Bronchial epithelial cell (primary cell): ENCODE results near the gene TACR3. TPM values are rescaled to one million over a fixed set of nuclear protein-coding genes. Genes with fewer than 3 reads are reported as not detected.
"Not testable (repeated sequence)": the region's sequence is repeated elsewhere in the genome, so short reads cannot be mapped to it uniquely, and the experiment has no call there.

Source experiments
- DNase-seq: peaks from one replicate; pipeline ENCODE4 v3.0.0-alpha.2; 2010; ENCODE audit warnings: low read depth
- FAIRE-seq: peaks from 2 replicates; lab custom pipeline; 2011; peaks lifted over from hg19 to GRCh38; lab: Jason Lieb, UNC
- H3K27me3 ChIP-seq: 2 replicates; pipeline ENCODE4 v1.5.1; 2011; ENCODE audit warnings: low read length; ENCODE audit not compliant: control insufficient read depth, insufficient read depth
- H3K36me3 ChIP-seq: 2 replicates; pipeline ENCODE4 v1.5.1; 2011; ENCODE audit warnings: low read length; ENCODE audit not compliant: control insufficient read depth, insufficient read depth
- H3K4me3 ChIP-seq: 2 replicates; pipeline ENCODE4 v1.5.1; 2011; ENCODE audit warnings: mild to moderate bottlenecking, low read depth, low read length, control low read depth
- total RNA-seq: library from RNA; depleted of rRNA; stranded (reverse); fragments of >200 nt; gene quantifications from 2 replicates; pipeline ENCODE4 v1.2.1, GENCODE V29; 2014
- TF ChIP-seq, protein P1 (sequence below): IDR thresholded peaks from 2 replicates; pipeline ENCODE4 v1.5.1; 2011; ENCODE audit warnings: mild to moderate bottlenecking, moderate library complexity, low read length, control low read depth, inconsistent platforms; ENCODE audit not compliant: insufficient read depth, severe bottlenecking

TACR3 gene
- total RNA-seq, 1 donor from 2014 or later = not detected

GRCh38 chr4:103567591-103567990 is 152.2 kb downstream of the TACR3 start:
- TF ChIP-seq, protein P1, sequence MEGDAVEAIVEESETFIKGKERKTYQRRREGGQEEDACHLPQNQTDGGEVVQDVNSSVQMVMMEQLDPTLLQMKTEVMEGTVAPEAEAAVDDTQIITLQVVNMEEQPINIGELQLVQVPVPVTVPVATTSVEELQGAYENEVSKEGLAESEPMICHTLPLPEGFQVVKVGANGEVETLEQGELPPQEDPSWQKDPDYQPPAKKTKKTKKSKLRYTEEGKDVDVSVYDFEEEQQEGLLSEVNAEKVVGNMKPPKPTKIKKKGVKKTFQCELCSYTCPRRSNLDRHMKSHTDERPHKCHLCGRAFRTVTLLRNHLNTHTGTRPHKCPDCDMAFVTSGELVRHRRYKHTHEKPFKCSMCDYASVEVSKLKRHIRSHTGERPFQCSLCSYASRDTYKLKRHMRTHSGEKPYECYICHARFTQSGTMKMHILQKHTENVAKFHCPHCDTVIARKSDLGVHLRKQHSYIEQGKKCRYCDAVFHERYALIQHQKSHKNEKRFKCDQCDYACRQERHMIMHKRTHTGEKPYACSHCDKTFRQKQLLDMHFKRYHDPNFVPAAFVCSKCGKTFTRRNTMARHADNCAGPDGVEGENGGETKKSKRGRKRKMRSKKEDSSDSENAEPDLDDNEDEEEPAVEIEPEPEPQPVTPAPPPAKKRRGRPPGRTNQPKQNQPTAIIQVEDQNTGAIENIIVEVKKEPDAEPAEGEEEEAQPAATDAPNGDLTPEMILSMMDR = no peak
- no peak overlapping the region for H3K4me3 ChIP-seq
- H3K36me3 ChIP-seq = no peaks in the 10 kb centered on the region
- DNase-seq (no peak), FAIRE-seq (no peak)
- no peaks in the 10 kb centered on the region for H3K27me3 ChIP-seq

DNA sequence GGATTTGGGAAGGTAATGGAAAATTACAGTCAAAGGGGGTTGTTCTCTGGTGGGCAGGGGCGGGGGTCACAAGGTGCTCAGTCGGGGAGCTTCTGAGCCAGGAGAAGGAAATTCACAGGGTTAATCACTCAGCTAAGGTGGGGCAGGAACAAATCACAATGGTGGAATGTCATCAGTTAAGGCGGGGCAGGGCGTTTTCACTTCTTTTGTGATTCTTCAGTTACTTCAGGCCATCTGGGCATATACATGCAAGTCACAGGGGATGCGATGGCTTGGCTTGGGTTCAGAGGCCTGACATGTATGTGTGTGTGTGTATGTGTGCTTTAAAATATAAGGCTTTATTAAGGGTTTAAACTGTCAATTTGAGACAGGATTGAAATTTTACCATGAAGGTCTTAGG is 160.6 kb downstream of the TACR3 start:
- not testable (repeated sequence) for DNase-seq, H3K36me3 ChIP-seq, H3K27me3 ChIP-seq, H3K4me3 ChIP-seq, FAIRE-seq
